Measurements from ENCODE around the gene PLXNB1.
A peak's percentile ranks its signal among the peaks of the same experiment; 100 is the strongest.
"Not testable (repeated sequence)": the region's sequence is repeated elsewhere in the genome, so short reads cannot be mapped to it uniquely, and the experiment has no call there.

PLXNB1 gene

DNA sequence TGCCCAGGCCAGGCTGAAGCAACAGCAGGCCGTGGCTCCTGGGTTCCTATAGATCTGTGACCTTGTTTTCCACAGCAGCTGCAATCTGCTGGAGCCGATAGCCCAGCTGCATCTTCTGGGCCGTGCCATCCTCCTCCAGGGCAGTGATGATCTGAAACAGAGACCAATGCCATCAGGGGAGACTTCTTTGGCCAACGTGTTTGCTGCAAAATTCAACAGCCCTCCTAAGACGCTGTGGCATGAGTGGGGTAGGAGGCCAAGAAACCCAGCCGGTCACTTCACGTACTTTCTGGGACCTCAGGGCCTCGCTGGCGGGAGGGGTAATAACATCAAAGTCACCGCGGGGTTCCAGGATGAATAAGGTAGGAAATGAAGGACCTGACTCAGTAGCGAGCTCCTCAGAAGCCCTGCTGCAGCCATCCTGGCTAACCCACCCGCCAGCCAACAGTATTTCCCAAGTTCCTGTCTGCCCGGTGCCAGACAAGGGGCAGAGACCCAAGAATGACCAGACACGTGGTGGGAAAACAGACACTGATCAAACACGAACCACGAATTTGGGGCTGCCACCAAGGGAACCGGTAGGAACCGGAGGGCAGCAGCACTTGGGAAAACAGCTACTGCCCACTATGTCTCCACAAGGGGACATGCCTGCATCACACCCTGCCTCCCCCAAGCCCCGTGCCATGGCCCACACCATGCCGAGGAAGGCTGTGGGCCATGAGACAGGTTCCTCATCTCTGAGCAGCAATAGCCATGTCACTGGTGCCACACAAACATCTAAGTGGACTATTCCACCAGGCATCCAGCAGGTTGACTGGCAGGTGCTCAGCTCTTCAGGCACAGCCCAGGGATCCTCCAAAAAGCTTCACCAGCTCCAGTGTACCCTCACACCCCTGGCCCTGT is 25.2 kb downstream of the PLXNB1 start:
- DNase-seq = no peak

GRCh38 chr3:48403533-48404439 is 26.1 kb downstream of the PLXNB1 start:
- DNase-seq = no peak

- no peak for DNase-seq
Observed at GRCh38 chr3:48402907-48403306, 27.0 kb downstream of the PLXNB1 start.

- peak; percentile 83 for DNase-seq
Observed at GRCh38 chr3:48402281-48402732, 27.6 kb downstream of the PLXNB1 start.

DNA sequence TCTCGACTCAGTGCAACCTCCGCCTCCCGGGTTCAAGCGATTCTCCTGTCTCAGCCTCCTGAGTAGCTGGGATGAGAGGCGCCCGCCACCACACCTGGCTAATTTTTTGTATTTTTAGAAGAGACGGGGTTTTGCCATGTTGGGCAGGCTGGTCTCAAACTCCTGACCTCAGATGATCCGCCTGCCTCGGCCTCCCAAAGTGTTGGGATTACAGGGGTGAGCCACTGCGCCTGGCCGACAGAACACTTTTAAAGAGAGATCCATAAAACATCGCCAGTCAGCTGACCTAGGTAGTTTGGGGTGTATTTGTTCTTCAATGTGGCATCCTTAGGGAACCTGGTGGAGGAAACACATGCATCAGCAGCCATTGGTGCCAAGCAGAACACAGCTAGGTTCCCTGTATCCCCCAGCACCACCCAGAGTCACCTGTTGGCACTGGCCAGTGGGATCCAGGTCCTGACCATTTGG is 28.4 kb downstream of the PLXNB1 start:
- DNase-seq = not testable (repeated sequence)

DNA sequence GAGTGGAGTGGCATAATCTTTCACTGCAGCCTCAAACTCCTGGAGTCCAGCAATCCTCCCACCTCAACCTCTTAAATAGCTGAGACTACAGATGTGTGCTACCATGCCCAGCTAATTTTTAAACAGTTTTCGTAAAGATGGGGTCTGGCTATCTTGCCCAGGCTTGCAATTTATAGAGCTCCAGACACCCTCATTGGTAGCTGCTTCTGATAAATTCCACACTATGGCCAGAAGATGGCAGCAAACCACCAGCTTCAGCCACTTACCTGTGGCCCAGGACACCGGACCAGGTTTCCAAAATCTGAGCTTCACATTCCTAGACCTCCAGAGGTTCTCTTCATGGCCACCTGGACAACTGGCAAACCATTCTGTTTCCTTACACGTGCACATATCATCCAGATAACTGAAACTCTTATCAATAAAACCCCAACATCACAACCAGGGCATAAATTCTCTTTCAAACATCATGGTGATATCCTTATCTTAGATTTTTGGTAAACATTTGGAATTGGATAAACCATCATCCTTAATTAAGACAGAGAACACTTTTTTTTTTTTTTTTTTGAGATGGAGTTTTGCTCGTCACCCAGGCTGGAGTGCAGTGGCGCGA is 29.0 kb downstream of the PLXNB1 start:
- peak; percentile 53 for DNase-seq

DNA sequence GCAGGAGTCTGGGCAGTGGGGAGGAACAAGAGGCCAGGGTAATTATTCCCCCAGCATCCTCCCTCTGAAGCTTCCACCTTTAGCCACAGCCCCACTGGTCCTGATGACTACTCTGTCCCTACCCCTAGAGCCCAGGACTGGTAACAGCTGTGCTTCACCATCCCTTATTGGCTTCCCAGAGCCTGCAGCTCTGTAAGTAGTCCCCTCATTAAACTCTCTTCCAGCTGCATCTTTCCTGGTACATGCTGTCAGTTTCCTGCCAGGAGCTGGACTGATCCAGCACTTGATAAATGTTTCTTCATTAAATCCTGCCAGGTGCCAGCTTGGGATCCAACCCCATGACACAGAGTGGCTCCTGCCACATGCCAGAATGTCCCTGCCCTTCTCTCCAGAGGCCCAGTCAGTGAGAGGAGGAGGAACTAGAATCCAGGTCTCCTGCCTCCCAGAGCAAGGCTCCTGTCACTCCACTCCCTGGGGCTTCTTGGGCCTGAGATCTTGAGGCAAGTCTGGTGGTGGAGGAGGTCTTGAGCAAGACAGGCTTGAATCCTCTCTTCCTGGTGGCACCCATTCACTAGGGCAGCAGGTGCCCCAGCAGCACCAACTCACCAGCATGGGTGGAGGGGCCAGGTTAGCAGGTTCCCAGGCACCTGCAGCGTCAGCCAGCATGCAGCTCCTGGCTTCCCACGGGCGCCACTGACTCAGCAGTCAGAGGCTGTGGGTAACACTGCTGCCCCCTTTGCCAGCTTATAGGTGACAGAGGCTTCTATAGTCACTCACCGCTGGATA is 30.3 kb downstream of the PLXNB1 start:
- DNase-seq = no peak

DNA sequence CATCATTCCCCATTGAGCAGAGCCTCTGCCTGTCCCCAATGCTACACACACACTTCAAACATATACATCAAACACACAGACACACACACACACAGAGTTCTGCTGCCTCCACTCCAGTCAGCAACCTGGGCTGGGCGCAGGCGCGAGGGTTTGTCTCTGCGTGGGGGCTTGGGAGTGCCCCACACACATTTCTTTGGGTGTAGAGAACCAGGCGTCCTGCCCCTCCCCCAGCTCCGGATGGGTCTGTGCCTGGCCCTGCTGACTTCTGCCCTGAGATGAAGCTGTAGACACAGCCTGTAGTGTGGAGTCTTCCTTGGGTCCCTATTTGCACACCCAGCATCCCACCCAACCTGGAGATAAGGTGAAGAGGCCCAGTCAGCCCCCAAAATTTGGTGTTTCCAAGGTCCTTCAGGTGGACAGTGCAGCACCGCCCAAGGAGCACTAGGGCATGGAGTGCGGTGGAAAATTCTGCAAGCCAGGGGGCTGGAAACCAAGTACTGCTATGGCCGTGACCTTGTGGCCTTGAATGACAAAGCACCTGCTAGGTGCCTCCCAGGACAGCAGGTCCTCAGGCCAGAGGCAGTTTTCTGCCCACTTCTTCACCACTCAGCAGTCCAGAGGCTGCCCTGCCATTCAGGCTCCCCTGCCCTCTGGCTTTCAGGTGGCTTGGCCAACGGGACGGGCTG is 31.0 kb downstream of the PLXNB1 start:
- DNase-seq = no peak

DNA sequence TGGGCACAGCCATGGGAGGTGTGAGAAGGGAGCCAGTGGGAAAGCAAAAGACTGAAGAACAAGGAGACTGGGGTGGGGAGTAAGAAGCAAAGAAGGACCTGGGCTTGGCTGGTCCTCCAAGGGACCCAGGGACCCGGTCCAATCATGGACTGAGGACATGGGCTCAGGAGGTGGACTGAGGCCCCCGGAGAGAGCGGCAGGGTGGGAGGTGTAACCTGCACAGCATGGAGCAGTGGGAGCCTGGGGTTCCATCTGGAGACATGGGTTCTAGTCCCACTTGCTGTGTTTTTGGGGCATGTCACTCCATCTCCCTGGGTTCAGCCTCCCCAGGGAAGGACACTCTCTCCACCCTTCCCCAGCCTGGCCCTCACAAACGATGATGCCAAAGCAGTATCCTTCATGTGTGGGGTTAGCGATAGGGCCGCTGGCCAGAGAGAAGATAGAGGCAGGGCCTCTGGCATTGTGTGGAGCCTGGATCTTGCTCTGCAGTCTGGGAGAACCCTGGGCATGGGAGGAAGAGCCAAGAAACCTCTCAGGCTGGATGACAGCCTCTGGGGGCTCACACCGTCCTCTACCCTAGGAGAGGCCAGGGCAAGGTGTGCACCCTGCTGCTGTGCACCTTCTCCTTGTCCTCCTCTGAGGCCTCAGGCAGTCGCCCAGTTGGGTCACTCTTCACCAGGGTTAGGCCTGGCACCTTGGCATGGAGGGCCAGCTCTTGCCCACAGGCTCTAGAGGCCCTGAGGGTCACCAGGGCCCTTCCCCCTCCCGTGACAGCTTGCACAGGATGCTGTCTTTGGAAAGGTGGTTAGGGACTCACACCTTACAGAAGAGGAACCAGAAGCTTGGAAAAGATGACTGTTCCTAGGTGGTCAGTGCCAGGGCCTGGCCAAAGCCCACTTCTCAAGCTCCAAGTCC is 31.9 kb downstream of the PLXNB1 start:
- no peak for DNase-seq

DNA sequence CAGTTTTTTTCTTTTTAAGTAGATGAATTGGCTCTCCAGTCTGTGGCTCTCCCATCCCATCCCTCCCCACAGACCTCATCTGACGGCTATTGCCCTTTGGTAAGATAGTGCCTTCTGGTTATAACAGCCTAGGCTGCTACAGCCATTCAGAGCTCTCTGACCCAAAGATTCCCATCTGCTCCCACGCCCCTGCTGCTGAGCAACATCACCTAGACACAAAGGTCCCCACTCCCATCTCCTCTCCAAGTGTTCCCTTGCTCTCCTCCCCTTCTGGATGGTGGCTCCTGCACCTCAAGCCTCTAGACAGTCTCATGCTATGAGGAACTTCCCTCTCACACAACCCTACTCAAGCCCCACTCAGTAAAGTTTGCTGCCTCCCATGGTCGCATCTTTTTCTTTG is 34.2 kb downstream of the PLXNB1 start:
- DNase-seq = no peak

DNA sequence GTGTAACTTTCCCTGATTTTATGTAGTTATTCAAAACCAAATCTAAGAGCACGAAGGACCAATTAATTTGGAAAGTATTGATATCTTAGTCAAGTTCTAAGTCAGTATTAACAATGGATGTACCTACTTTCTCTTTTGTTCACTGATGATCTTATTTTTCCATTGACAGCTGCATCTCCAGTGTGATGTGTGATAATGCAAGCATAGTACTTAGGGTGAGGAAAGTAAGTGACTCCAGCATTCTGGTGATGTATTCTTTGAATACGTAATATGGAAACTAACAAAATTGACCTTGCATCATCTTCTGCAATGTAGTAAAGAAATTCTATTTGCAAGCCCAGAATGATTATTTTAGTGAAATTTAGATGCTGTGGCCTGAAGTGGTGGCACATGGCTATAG is 35.5 kb downstream of the PLXNB1 start:
- DNase-seq = no peak

DNA sequence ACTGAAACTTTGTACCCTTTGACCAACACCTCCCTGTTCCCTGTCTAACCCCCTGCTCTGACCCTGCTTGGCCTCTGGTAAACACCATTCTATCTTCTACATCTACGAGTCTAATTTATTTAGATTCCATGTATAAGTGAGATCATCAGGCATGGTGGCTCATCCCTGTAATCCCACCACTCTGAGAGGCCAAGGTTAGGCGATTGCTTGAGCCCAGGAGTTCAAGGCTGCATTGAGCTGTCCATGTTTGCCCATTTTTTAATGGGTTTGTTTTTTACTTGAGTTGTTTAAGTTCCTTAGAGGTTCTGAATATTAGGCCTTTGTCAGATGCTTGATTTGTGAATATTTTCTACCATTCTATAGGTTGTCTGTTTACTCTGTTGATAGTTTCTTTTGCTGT is 40.9 kb downstream of the PLXNB1 start:
- DNase-seq = no peak

- no peak for DNase-seq
Observed at GRCh38 chr3:48387634-48388033, 42.3 kb downstream of the PLXNB1 start.

DNA sequence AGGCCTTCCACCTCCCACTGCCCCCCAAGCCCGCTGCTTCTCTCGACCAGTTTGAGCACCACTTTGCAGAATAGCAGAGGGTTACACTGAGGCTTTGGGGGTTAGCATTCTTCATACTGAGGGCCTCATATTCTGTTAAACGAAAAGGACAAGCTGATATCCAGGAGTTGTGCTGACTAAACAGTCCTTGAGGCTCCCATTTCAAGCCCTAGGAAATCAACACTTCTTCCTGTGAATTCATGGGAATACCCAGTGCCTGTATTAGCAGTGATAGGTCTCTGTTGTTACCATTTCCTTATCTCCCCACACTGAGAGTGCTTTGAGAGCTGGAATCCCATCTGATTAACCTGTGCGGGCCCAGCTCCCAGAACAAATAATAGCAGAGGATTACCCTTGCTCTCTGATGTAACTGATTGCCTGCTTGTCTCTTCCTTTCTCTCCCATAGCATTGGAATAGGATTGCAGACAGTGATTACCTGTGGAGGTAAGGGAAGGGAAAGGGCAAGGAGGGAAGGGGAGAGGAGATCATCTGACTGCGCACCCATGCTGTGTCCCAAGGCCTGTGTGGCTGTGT is 56.9 kb downstream of the PLXNB1 start:
- DNase-seq = no peak

GRCh38 chr3:48372377-48372770 is 57.5 kb downstream of the PLXNB1 start:
- DNase-seq = no peak

DNA sequence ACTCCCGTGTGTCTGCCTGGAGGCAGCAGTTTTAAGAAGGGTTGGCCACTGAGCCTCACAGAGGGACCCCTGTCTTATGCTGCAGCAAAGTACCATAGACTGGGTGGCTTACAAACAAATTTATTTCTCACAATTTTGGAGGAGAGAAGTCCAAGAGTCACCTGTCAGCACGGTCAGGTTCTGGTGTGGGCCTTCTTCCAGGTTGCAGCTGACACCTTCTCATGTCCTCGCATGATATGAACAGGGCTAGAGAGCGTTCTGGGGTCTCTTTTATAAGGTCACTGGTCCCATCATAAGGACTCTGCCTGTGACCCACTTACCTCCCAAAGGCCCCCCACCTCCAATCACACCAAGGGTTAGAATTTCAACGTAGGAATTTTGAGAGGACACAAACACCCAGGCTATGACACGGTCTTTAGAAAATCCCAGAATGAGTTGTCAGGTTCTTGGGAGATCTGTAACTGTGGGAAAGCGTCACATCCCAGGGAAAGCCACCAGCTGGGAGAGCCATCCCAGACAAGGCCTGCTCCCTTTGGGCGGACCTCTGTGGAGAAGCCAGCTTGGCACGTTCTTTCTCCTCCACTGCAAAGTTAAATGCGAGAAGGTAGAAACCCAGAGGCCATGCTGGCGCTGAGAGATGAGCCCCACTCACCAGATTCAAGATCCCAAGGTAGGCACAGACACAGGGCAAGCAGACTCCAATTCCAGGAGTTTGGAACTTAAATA is 58.1 kb downstream of the PLXNB1 start, which contains the start of gene FBXW12:
Gene FBXW12 (plus strand): TSS at position 569 of the 726 bp plus-strand sequence. CDS start 549 bp downstream, outside the sequence.
- no peak for DNase-seq

GRCh38 chr3:48370333-48370713 is 59.6 kb downstream of the PLXNB1 start:
- no peak for DNase-seq

GRCh38 chr3:48369693-48370332 is 60.1 kb downstream of the PLXNB1 start:
- no peak for DNase-seq

GRCh38 chr3:48367201-48367600 is 62.7 kb downstream of the PLXNB1 start:
- no peak for DNase-seq
